ENCODE data around the gene ATG16L1.

The ATG16L1 gene

DNA sequence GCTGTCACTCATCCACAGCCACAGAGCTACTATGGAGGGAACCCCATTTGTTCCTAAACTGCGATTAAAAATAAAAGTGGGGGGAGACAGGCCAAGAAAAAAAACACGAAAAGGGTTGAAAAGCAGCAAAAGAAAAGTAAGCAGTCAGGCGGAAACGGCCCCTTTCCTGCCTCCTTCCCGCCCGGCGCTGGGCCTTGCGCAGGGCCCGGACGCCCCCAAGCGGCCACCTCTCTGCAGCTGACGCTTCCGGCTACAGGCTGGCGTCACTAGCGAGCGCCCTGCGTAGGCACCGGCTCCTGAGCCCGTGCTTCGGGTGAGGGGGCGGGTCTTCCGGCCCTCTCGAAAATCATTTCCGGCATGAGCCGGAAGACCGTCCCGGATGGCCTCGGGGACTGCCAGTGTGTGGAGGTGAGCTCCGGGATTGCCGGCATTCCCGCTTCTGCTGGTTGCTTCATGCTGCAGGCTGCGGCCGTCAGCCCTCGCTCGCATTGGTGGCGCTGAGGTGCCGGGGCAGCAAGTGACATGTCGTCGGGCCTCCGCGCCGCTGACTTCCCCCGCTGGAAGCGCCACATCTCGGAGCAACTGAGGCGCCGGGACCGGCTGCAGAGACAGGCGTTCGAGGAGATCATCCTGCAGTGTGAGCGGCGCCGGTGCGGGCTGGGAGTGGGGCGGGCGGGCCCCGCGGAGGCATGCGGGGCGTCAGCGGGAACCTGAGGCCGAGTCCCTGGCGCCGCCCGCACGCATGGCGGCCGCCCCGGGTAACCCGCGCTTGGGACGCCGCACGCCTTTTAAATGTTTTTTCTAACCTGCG, at the start of gene ATG16L1:
Gene ATG16L1, plus strand, starts transcription at position 368 of the 811 bp plus-strand sequence. Its CDS starts 155 bp downstream, at position 523.
- peak; percentile 89 for DNase-seq

DNA sequence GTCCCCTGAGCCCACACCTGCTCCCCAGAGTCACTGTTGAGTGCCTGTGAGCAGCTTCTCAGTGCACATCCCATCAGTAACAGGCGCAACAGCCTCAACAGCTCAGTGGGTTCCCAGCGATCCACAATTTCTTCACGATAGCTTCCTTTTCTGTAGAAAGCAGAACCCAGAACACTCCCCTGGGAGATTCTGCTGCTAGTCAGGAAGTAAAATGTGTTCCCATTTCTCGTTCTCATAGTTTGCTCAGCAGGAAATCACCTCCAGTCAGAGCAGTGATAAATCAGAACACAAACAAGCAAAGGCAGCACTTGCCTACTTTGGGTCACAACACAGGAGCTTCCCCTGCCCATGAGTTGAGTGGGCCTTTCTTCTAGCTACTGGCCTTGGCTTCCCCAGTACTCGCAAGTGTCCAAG, 48.9 kb upstream of the ATG16L1 start:
- no peak for DNase-seq

DNA sequence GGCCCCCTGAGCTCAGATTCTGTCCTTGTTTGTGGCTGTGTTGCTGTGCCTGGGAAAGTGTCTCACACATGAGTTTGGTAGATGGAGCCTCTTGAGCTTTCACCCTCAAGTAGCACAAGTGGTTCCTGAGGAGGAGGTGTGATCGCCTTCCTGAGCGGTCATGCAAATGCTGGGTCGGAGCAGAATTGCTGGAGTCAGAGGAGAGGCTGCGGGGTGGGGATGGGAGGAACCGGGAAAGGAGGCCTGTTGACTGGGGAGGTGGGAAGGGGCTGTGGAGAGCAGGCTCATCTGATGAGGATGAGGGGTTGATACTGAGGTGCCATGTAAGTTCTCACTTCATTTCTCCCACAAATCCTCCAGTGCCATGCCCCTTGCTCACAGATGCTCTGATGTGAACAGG, 48.4 kb upstream of the ATG16L1 start:
- no peak for DNase-seq

DNA sequence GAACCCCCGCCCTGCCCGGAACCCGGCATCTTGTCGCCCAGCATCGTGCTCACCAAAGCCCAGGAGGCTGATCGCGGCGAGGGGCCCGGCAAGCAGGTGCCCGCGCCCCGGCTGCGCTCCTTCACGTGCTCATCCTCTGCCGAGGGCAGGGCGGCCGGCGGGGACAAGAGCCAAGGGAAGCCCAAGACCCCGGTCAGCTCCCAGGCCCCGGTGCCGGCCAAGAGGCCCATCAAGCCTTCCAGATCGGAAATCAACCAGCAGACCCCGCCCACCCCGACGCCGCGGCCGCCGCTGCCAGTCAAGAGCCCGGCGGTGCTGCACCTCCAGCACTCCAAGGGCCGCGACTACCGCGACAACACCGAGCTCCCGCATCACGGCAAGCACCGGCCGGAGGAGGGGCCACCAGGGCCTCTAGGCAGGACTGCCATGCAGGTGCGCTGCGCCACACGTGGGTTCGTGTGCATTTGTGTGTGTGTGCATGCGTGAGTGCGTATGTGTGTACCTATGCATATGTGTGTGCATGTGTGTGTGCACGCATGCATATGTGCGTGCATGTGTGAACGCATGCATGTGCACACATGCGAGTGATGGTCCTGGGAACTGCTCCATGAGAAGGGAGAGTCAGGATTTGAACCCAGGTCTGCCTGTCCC, 47.1 kb upstream of the ATG16L1 start:
- DNase-seq: no peak

DNA sequence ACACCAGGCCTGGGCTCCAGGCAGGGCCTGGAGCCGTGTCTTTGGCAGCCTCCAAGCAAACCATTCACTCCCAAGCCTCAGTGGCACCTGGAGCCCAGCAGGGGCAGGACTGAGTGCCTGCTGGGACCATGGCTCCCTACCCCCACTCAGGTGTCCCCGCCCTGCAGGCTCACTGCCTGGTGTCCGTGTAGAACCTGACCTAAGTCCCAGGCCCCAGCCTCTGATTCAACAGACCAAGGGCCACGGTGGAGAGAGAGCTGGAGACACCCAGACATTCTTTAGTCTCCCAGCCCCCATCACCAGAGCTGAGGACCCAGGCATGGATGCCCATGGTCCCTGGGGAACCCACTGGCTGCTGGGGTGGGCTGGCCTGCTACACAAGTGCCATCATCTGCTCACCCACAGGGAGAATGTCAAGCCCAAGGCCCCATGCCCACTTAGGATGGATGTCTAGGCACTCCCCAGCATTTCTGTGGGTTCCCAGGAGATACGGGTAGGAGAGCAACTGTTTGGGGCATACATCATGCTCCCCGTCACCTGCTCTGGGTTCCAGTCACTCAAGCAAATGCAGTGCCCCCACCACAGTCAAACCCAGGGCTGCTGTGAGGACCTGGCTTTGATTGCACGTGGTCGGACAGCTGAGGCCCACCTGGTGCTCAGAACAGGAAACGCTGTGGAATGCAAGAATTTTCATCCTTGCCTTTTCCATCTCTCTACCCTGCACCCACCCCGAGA, 42.9 kb upstream of the ATG16L1 start:
- DNase-seq: no peak

DNA sequence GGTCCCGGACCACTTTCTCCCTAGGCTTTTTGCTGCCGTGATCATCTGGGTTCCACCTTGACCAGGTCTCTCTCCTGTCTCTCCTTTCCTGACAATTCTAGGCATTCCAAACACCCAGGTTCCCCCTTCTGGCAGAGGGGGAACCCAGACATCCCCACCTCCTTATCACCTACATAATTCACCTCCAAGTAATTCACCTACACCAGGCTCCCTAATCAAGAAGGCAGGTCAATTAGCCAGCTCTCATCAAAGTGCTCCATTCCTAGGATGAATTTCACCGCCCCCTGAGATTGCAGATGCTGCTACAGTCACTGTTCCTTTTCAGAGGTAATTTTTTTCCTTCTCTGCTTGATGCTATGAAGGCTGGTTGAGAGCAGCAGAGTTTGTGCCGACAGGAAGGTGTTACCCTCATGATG, 42.3 kb upstream of the ATG16L1 start:
- DNase-seq: no peak

DNA sequence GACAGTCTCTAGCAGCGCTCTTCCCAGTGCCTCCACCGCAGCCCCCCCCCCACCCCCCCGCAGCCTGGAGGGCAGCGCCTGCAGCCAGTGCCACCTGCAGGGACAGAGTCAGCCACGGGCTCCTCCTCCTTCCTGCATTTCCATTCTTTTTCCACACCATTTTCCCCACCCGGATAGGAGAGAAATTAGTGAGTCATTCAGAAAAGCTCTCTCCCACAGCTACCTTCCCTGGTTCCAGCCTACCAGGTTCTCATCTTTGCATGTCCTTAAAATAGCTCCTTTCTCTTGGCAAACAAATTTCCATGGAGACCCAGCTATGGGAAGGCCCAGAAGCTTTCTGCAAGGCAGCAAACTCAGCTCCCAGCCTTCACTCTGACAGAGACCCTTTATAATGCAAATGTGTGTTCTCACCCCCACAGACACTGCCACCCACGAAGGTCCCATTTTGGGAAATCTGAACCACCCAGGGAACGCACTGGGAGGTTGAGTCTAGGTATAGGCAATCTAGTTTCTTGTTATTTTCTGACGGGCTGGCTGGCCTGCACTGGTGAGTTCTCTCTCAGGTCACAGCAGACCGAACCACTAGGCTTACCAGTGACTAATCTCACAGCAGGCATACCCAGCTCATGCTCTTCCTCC, 41.8 kb upstream of the ATG16L1 start:
- no peak for DNase-seq

DNA sequence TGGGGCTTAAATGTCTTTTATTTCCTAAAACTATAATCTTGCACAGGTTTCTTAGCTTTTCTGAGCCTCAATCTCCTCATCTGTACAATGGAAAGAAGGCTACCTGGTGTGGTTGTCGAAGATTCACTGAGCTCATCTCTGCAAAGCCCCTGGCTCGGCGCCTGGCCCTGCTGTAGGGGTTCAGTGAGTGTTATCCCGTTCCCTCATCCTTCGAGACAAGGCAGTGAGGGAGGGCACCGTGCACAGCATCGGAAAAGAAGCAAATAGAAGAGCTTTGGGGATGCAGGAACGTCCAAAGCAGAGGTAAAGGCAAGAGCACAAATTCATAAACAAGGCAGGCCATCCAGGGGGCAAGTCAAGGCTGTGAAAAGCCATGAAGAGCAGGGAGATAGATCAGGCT, 41.2 kb upstream of the ATG16L1 start:
- DNase-seq: no peak

DNA sequence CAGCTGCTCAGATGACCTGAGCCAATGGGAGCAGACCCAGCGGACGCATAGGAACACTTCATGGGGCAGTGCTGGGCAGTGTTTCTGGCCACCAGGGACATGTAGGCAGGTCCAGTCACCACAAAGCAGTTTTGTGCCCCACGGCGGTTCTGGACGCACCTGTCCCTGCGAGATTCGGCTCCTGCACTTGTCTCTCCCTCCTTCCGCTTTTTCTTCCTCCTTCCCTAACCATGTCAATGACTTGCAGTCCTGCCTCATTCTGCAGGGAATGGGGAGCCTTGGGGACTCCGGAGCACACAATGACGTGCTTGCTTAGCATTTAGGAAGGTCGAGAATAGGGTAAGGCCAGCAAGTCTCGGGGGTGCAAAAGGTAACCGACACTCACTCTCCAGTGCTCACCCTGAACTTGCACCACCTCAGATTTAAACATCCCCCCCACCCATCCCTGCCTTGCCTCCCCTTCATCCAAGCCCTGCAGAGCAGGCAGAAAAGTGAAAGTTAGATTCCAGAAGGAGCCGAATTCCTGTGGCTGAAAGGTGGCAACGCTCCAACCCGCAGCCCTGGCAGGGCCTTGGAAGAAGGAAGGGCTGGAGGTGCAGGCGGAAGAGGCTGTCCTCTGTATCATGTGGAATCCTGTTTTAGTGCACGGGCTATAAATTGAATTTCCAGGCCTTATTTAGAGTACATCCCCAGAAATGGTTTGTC, 40.5 kb upstream of the ATG16L1 start:
- DNase-seq: peak; percentile 64

DNA sequence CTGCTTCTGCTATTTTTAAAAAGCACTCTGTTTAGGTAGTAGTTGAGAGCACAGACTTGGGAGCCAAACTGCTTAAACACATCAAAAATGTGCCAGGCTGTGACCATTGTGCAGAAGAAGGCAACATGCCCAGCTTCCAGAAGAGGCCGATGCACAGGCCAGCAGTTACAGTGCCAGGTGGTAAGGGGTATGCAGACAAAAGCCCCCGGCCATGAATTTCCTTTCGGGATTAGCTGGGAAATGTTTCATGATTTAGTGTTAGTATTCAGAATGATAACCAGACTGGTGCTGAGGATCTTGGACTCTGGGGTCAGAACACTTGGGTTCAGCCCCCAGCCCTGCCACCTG, 40.0 kb upstream of the ATG16L1 start:
- DNase-seq: no peak

DNA sequence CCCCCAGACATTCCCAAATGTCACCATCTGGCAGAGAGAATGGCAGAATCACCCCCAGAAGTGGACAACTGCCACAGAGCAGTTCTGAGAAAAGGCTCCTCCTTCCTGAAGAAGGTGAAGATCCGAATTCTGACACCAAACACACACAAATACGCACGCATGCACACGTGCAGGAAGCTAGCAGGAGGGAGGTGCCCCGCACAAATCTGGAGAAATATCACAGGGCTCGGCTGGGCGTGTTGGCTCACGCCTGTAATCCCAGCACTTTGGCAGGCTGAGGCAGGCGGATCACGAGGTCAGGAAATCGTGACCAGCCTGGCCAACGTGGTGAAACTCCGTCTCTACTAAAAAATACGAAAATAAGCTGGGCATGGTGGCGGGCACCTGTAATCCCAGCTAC, 38.5 kb upstream of the ATG16L1 start:
- no peak for DNase-seq

DNA sequence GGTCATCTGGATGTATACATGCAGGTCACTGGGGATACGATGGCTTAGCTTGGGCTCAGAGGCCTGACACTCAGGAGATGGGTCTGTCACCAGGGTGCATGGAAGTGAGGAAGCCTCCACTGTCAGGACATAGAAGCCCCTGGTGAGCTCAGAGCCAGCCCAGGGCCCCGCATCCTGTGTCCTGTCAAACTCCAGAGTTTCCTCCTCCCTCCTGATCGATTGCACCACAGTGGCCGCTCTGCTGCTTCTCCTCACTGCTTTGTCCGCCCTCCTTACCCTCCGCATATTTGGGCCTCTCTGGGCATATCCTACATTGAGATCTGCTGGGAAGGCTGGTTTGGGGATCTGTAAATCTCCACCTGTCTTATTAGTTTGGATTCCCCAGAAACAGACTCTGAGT, 37.5 kb upstream of the ATG16L1 start:
- no peak for DNase-seq

DNA sequence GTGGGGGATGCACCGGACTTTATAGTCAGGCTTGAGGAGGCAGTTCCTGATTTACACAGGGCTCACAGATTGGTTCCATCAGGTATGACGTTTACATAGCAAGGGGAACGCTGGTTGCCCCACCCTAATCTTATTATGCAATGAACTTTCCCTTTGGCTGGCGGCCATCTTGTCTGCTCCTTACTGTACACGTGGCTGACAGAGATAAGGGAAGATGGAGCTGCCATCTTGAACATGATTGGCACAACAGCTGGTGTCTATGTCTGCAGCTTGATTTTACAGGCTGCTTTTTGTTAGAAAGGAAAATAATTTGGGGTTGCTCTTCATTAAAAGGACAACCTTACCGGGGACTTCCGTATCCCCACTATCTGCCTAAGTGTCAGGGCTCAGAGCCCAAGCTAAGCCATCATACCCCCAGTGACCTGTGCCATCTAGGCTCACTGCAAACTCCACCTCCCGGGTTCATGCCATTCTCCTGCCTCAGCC, 33.5 kb upstream of the ATG16L1 start:
- no peak for DNase-seq

DNA sequence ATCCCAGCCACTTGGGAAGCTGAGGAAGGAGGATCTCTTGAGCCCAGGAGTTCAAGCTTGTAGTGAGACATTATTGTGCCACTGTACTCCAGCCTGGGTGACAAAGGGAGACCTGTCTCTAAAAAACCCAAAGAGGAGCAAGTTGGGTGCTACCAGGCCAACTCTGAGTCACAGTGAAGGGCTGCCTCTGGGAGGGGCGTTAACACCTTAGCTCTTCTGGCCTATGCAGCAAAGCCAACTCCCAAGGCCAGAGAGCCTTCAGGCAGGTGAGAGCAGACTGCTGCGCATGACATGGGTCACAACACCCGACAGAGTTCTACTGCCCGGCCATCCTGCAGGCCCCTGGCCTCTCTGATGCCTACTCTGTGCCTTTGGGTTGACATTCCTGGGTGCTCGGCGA, 32.6 kb upstream of the ATG16L1 start:
- DNase-seq: no peak

DNA sequence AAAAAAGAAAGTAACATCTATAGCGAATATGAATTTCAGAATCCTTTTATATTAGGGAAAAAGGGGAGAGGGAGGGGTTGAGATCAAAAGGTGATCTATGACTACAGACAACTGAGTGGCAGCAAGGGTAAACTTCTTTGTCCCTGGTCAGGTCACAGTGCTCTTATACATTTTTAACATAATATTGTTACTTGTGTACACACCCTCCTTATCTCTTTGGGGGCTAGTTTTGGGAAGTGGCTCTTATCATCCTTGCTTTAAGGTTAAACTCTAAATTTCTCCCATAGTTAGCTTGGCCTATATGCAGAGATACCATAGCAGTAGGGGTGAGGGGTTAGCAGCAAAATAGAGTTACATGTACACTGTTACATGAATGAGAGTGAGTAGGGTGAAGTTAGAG, 31.6 kb upstream of the ATG16L1 start:
- no peak for DNase-seq

DNA sequence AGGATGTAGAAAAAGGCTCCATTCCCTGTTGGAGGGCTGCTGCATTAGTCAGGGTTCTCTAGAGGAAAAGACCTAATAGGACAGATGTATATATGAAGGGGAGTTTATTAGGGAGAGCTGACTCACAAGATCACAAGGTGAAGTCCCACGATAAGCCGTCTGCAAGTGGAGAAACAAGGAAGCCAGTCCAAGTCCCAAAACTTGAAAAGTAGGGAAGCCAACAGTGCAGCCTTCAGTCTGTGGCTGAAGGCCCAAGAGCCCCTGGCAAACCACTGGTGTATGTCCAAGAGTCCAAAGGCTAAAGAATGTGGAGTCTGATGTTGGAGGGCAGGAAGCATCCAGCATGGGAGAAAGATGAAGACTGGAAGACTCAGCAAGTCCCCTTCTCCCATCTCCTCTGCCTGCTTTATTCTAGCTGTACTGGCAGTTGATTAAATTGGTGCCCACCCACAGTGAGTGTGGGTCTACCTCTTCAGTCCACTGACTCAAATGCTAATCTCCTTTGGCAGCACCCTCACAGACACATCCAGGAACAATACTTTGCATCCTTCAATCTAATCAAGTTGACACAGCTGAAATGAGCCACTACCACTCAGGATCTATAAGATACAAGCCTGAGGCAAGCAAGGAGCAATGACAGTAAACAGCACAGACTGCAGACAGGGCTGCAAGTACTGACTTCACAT, 30.0 kb upstream of the ATG16L1 start:
- no peak for DNase-seq

DNA sequence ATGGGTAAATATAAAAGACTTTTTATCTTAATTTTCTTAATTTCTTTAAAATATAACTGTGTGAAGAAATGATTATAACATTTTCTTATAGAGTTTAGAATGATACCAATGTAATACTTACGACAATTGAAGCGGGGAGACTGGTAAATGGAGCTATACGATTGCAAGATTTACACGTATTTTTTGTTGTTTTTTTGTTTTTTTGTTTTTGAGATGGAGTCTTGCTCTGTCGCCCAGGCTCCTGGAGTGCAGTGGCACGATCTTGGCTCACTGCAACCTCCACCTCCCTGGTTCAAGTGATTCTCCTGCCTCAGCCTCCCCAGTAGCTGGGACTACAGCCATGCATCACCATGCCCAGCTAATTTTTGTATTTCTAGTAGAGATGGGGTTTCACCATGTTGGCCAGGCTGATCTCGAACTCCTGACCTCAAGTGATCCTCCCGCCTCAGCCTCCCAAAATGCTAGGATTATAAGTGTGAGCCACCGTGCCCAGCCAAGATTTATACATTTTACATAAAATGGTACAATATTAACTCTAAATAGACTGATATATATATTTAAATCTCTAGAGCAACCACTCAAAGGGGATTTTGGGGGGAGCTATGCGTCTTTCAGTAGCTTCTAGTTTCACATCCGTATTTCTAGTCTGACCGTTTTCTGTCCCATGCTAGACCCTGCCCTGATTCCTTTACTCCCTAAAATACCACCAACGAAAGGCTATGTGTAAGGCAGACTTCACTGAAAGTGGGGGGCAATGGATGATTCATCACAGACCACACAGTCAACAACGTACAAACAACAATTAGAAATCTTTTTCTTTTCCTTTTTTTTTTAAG, 28.2 kb upstream of the ATG16L1 start:
- DNase-seq: no peak

DNA sequence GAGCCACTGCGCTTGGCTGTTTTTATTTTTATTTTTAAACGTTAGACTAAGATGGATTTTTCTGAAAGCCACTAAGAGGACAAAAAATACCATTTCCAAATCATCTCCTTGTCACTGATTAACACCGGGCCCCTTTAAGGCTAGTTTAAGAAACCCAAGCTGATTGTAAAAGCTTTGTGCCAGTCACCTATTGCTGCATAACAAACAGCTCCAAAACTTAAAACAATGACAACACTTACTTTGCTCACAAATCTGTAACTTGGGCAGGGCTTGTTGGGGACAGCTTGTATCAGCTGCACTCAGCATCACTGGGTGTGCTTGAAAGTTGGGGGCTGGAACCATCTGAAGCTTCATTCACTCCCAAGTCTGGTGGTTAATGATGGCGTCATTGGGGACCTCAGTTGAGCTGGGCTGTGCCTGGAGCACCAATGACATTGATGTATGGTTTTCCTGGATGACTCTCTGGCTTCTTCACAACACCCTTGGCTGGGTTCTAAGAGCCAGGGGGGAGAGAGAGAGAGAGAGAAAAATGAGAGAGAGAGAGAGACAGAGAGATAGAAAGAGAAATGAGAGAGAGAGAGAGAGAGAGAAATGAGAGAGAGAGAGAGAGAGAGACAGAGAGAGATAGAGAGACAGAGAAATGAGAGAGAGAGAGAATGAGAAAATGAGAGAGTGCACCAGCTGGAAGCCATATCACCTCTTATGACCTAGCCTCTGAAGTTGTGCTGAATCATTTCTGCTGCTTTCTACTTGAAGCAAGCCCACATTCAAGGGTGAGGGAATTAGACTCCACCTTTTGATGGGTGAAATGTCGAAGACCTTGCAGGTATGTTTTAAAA, 26.0 kb upstream of the ATG16L1 start:
- no peak for DNase-seq

DNA sequence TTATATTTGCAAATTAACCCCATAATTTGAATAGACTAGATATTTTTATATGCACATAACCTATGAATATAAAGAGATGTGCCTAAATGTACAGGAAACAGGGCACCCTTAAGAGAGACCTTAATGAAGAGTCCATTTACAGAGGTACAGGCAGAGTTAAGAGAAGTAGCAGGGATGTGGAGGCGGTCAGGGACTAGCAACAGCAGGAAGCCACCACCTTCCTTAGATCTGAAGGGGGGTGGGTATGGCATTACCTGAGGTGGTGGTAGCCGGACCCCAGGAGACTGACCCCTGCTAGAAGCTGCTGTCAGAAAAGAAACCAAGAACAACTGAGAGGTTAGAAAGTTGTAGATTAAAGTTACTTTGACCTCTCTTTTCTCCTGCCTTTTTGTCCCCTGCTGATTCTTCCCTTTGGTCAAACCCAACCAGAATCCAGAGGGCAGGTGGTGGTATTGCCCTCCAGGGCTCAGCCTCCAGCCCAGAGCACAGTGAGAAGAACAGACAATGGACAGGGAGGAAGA, 24.9 kb upstream of the ATG16L1 start:
- DNase-seq: no peak
